Calu3 (cell line): ENCODE results near the gene GPR180. TPM values are rescaled to one million over a fixed set of nuclear protein-coding genes. Genes with fewer than 3 reads are reported as not detected.

Experiments
- BruUV-seq: library from RNA; stranded (reverse); fragments of 400-500 nt; replicated peaks from 2 replicates; lab custom pipeline; 2021; lab: Mats Ljungman, UMichigan
- CTCF ChIA-PET: fragments of 300-600 bp; sonication (Branson Sonifier 250); formaldehyde crosslinking; loops from one replicate; lab custom pipeline; 2022; ENCODE audit warnings: antibody characterized with exemption; lab: Charles Lee
- DNase-seq: peaks from one replicate; pipeline ENCODE4 v3.0.0; 2022
- H3K27ac Mint-ChIP-seq: one replicate; pipeline ENCODE4 v1.8.0; 2022; ENCODE audit warnings: mixed read lengths; ENCODE audit not compliant: unreplicated experiment
- H3K27me3 Mint-ChIP-seq: one replicate; pipeline ENCODE4 v1.8.0; 2022; ENCODE audit warnings: mixed read lengths; ENCODE audit not compliant: unreplicated experiment
- H3K36me3 Mint-ChIP-seq: one replicate; pipeline ENCODE4 v1.8.0; 2022; ENCODE audit warnings: mild to moderate bottlenecking, moderate library complexity, mixed read lengths; ENCODE audit not compliant: insufficient read depth, unreplicated experiment
- H3K4me1 Mint-ChIP-seq: one replicate; pipeline ENCODE4 v1.8.0; 2022; ENCODE audit warnings: mild to moderate bottlenecking, low read depth, mixed read lengths; ENCODE audit not compliant: unreplicated experiment
- H3K4me3 Mint-ChIP-seq: one replicate; pipeline ENCODE4 v1.8.0; 2022; ENCODE audit warnings: mild to moderate bottlenecking, low read depth, moderate library complexity, mixed read lengths; ENCODE audit not compliant: unreplicated experiment
- H3K9me3 Mint-ChIP-seq: one replicate; pipeline ENCODE4 v1.8.0; 2022; ENCODE audit warnings: low read depth, mixed read lengths; ENCODE audit not compliant: unreplicated experiment
- intact Hi-C: fragments of 100-400 bp; cut with micrococcal nuclease; formaldehyde crosslinking; loops from one replicate; pipeline ENCODE4 v1.10.0; 2022; ENCODE audit not compliant: unreplicated experiment
- total RNA-seq: library from RNA; stranded (reverse); gene quantifications from 2 replicates; pipeline ENCODE4 v1.2.3, GENCODE V29; 2022
- TF ChIP-seq, protein P1 (sequence below): fragments of 200-600 bp; IDR thresholded peaks from one replicate; pipeline ENCODE4 v1.8.0; 2022; ENCODE audit warnings: antibody characterized with exemption; ENCODE audit not compliant: unreplicated experiment

The GPR180 gene
- total RNA-seq, 1 experiment from 2014 or later = 3.4 TPM

DNA sequence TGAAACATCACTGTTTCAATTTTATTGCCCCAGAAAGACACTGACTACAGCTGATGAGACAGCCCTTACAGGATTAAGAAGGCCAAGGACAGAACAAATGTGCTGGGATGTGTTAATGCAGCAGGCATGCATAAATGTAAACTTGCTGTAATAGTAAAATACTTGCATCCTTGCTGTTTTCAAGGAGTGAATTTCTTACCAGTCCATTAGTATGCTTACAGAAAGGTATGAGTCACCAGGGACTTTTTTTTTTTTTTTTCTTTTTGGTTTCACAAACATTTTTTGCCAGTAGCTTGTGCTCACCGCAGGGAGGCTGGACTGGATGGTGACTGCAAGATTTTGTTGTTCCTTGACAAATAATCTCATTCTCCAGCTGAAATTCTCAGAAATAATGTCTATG lies 55.1 kb downstream of the GPR180 start:
- Mint-ChIP-seq H3K36me3 (no peaks in the 10 kb centered on the region), H3K9me3 (no peaks in the 10 kb centered on the region), H3K27ac (no peak overlapping the region), H3K4me1 (no peaks in the 10 kb centered on the region), H3K27me3 (no peaks in the 10 kb centered on the region), H3K4me3 (no peak overlapping the region)
- intact Hi-C loops = no loop called here
- CTCF ChIA-PET = no interaction called here
- DNase-seq = no peak
- BruUV-seq = no TSS peak
- TF ChIP-seq, protein P1, sequence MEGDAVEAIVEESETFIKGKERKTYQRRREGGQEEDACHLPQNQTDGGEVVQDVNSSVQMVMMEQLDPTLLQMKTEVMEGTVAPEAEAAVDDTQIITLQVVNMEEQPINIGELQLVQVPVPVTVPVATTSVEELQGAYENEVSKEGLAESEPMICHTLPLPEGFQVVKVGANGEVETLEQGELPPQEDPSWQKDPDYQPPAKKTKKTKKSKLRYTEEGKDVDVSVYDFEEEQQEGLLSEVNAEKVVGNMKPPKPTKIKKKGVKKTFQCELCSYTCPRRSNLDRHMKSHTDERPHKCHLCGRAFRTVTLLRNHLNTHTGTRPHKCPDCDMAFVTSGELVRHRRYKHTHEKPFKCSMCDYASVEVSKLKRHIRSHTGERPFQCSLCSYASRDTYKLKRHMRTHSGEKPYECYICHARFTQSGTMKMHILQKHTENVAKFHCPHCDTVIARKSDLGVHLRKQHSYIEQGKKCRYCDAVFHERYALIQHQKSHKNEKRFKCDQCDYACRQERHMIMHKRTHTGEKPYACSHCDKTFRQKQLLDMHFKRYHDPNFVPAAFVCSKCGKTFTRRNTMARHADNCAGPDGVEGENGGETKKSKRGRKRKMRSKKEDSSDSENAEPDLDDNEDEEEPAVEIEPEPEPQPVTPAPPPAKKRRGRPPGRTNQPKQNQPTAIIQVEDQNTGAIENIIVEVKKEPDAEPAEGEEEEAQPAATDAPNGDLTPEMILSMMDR = no peak

DNA sequence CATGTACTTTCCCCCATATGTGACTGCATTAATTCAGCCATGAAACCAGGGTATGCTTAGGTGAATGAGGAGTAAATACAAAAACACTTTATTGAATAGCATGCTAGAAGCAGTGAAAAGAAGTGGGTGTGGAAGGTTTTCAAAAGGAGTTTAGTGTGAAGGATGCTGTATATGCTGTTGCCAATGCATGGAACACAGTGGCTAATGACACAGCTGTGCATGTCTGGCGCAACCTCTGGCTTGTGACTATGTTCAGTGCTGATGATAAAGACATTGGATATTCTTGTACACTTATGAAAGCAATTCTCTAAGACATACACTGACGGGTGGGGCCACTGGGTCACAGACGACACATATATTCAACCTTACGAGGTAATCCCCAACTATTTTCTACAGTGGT lies 55.5 kb downstream of the GPR180 start:
- no peak overlapping the region for H3K4me3 Mint-ChIP-seq
- no TSS peak for BruUV-seq
- DNase-seq = no peak
- no peaks in the 10 kb centered on the region for H3K4me1 Mint-ChIP-seq
- H3K27me3 Mint-ChIP-seq = no peaks in the 10 kb centered on the region
- CTCF ChIA-PET = no interaction called here
- TF ChIP-seq, protein P1 = no peak
- no peaks in the 10 kb centered on the region for H3K9me3 Mint-ChIP-seq
- H3K27ac Mint-ChIP-seq = no peak overlapping the region
- intact Hi-C loops = no loop called here
- H3K36me3 Mint-ChIP-seq = no peaks in the 10 kb centered on the region

DNA sequence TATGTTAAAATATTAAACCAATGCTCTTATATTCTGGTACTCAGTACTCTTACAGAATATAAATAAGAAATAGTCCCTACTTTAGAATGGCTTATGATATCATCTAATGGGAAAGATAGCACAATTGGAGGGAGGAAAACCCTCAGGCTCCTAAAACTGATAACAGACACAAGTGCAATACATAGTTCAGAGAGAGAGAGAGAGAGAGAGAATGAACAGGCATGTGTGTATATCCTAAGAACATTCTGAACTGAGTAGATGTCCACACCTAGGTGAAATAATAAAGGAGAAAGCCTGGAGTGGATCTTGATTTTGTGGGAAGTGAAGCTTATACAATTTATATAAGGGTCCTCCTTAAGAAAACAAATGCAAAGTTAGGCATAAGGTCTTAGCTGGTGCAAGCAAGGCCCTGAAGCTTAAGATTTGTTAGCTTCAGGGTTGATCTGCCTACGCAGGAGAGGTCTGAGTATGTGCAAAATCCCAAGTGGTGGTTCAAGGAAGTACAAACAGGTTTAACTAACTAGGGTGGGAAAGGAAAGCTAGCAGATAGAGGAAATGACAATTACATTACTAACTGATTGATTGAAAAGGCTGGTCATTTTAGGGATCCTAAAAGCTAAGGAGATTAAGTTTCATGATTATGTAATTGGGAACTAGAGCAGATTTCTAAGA lies 57.4 kb downstream of the GPR180 start:
- Mint-ChIP-seq H3K9me3 (no peaks in the 10 kb centered on the region), H3K27ac (no peak overlapping the region), H3K36me3 (no peaks in the 10 kb centered on the region), H3K4me3 (no peak overlapping the region), H3K27me3 (no peaks in the 10 kb centered on the region), H3K4me1 (no peaks in the 10 kb centered on the region)
- CTCF ChIA-PET = interaction anchor here (0.6 to 1.1 kb wide), 2 partner anchors 19 to 497 kb away, joined by 3 read pairs; no protein-coding TSS in a partner anchor
- DNase-seq = no peak
- no TSS peak for BruUV-seq
- intact Hi-C loops = no loop called here
- TF ChIP-seq, protein P1 = no peak

DNA sequence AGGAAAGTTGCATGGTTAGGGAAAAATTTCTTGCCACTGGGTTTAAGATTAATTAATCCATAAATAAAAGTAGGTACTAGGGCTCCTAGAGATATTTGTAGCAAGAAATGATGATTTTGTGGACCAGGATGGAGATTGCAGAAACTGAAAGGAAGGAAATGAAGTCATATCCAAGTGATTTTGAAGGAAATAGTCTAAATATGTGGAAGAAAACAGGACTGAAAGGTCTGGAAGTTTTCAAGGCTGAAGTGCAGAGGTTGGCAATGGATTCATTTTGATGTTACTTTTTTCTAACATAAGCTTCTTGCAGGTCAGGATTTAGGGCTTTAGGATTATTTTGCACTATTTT lies 57.9 kb downstream of the GPR180 start:
- no peaks in the 10 kb centered on the region for H3K4me1 Mint-ChIP-seq
- no peak for DNase-seq
- no peak overlapping the region for H3K4me3 Mint-ChIP-seq
- CTCF ChIA-PET = interaction anchor here (0.6 to 1.1 kb wide), 2 partner anchors 20 to 496 kb away, joined by 3 read pairs; no protein-coding TSS in a partner anchor
- TF ChIP-seq, protein P1 = no peak
- intact Hi-C loops = no loop called here
- no peaks in the 10 kb centered on the region for H3K27me3 Mint-ChIP-seq
- no peaks in the 10 kb centered on the region for H3K9me3 Mint-ChIP-seq
- no TSS peak for BruUV-seq
- H3K36me3 Mint-ChIP-seq = no peaks in the 10 kb centered on the region
- no peak overlapping the region for H3K27ac Mint-ChIP-seq
